HG03196 (cell line): ENCODE data around the gene S100A7A.
"Not testable (repeated sequence)": the region's sequence is repeated elsewhere in the genome, so short reads cannot be mapped to it uniquely, and the experiment has no call there.

Experiments used
- ATAC-seq: cut with Tn5 transposase; IDR thresholded peaks from one replicate; pipeline ENCODE4 v1.9.1; 2021; ENCODE audit not compliant: unreplicated experiment

Gene S100A7A

DNA sequence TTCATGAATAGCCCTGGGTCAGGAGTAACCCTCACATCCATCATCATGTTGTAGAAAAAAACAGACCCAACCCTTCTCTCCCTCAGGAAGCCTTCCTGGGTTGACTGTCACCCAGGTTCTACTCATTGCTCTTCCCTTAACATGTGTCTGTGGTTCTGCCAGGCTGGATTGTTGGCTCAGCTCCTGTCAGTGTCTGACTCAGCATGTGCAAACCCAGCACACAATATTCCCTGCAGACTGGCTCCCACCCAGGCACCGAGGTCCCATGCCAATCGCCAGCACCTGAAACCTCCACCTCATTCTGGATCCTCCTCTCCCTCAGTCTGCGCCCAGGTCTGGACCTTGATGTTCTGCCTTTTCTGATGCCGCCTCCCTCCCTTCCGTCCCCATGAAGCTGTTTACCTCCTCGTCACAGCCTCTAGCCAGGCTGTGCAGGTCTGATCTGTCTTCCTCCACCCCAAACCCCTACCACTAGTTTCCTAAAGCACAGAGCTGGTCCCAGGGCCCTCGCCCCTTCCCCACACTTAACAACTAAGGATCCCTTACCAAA lies 21.1 kb upstream of the S100A7A start:
- no peak for ATAC-seq

DNA sequence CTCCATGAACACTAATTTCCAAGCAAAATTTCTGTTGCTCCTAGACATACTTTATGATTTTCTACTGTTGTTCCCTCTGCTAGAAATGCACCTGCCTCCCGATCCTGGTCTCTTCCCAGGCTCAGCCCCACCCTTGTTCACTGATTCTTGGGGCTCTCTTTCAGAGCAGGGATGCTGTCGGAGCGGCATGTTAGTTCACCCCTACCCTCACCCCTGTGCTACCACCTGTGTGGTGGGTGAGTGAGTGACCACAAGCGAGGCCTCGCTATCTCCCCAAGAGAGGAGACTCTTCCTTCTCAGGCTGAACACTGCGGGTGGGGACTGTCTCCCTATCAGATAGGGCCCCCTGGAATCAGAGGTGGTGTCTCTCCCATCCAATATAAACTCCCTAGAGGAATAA lies 20.5 kb upstream of the S100A7A start:
- no peak for ATAC-seq

DNA sequence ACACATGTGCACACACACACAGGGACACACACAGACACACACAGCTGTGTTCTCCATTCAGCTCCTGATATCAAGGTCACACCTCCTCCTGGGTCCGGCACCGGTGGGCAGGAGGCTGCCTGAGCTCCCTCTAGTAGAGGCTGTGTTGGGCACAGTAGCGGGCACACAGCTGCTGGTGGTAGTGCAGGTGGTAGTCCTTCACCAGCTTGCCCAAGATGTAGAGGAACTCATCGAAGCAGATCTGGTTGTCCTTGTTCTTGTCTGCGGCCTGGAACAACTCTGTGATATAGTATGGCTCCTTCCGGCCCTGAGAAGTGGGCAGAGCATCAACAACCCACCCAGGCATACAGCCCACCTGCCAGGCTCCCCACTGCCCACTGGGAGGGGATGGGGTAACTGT lies 19.9 kb upstream of the S100A7A start:
- no peak for ATAC-seq

DNA sequence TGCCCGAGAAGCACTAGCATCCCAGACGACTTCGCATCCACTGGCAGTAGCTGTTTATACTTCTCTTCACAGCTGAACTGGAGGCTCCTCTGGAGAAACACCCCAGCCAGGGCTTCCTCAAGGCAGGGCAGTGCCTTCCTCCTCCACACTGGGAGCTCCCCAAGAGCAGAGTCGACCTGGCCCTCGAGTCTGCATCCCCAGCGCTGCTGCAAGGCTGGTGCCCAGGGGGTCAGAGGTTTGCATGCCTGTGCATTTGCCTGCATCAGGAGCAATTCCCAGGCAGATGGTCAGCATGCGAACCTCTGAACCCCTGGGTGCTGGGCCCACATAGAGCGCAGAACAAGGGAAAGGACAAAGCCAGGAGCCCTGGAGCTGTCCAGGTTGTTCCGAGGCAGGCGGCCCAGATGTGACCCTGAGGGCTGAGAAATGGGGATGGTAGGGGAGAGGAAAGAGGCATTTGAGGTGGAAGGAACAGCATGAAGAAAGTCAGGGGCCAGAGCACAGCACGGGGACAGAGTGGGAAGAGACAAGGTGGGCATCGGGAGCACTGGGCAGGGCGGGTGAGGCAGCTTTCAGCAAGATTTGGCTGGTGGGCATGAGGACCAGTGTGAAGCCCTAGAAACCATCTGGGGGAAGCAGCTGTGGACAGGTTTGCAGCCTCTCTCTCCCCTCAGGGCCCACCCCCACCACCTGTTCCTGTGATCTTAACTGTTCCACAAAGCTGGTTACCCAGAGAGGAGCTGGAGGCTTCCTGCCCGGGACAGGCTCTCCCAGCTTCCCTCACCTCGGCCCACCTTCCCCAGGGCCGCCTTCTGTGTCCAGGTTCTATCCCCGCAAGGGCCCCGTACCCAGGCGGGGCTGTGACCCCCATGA lies 19.0 kb upstream of the S100A7A start:
- no peak for ATAC-seq

DNA sequence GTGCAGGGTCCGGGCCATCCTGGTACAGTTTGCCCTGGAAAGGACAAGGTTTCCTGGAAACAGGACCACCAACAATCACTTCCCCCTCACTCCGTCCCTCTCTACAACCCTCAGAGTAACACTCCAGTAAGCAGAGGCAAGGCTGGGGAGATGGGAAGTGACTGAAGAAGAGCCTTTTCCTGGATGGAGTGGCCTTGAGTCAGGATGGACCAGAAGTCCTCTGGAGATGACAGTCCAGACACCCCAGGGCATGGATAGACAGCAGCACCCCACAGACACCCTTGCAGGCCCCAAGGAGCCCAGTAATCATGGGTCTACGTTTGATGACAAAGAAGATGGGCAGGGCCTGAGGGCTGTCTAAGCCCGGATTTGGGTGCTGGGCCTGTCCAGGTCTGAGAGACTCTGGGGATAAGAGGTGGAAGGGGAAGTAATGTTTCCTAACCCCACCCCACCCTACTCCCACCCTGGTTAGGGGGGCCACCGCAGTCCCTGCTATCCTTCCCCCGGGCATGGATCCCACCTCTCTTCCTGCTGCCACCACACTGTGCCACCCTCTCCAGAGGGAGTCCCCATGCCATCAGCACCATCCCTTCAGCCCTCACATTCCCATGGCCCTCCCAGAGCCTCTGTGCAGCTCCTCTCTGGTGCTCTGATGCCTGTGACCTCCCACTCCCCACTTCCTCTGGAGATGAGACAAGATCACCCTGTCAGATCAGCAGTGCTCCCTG lies 18.2 kb upstream of the S100A7A start:
- ATAC-seq, result no peak

DNA sequence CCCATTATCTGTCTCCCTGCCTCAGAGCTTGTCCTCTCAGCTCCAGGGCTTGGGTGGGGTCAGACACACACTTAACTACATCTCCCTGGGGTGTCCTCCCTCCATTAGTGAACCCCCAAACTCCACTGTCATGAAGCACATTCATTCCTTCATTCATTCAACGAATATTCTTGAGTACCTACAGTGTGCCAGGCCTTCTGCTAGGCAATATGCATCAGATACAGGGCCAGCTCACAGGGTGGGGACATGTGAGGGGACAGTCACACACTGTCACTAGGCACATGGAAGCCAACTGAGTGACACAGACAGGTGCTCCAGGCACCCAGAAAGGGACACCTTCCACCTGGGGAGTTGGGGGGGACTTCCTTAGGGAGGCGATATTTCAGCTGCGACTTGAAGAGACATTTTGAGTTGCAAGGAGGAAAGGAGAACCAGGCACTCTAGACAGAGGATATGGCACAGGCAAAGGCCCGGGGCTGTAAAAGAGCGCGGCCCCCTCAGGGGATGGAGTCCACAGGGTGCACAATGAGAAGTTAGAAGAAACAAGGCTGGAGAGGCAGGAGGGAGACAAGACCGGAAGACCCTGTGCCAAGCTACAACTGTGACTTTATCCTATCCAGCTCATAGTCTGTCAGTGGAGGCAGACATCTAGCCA lies 16.8 kb upstream of the S100A7A start:
- ATAC-seq, result no peak

DNA sequence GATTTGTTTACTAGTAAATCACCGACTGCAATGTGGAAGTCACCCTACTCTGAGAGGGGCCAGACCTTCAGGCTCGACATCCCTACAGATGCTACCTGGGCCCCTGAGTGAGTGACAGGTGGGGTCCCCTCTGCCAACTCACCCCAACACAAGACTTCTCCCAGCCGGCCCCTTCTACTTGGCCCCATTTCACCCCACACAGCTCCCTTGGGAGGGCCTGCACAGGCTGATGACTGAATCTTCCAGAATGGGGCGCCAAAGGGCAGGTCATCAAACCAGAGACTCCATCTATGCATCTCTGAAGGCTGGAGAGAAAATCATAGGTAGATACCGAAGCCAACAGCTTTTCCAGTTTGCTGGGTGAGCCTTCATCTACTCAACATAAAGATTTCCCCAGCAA lies 16.1 kb upstream of the S100A7A start:
- no peak for ATAC-seq

DNA sequence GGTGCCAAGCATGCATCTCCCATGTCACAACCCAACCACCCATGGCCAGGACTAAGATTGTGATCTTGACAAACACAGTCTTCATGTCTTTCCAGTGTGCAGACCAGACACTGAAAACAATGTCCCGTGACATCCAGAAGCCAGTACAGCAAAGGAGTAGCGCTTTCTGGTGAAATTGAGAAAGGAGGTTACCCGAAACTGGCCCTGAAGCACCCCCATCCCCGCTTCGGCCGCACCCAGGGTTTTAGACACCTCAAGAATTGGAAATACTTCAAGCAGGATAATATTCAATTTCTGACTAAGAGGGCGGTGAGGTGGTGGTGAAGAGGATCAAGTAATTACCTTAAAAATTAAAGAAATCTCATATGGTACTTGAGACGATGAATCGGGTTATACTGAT lies 14.9 kb upstream of the S100A7A start:
- no peak for ATAC-seq

DNA sequence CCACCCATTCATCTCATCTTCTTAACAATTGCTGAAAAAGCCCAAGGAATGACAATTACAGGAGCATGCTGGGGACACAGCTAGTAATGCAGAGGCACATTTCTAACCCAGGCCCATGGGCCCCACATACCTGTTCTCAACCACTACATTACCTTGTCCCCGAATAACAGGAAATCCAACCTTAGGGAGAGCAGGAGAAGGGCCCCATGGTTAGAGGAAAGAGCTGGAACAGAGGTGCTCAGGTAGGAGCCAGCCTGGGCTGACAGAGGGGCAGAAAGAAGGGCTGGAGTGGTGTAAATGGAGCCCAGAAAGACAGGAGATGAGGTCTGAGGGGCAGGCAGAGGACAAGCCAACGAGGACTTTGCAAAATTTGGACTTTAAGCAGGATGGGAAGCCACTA lies 14.1 kb upstream of the S100A7A start:
- ATAC-seq, result no peak

DNA sequence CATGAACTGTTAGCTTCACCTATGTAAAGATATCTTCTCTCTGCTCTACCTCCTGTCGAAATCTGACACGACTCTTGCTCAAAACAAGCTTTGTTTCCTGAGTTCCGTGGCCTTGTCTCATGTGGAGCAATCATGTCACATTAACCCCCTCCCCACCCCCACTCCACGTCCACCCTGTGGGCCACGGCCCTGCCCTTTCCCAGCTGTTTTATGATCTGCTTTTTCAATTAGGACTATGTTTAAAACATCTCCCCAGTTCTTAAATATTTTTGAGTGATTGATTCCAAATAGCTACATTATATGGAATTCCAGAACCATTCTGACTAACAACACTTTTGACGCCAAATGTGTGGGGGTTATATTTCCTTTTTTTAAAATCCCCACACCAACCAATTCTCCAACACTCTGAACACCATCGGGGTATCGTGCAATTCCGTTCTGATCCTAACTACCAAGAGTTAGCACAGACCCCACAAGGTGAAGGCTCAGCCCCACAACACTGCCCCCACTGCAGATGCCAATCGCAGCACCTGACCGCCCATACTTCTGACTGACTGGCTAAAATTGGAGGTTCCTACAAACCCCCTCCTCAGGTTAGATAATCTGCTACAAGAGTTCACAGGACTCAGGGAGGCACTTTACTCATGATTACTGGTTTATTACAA lies 12.8 kb upstream of the S100A7A start:
- ATAC-seq, result no peak

DNA sequence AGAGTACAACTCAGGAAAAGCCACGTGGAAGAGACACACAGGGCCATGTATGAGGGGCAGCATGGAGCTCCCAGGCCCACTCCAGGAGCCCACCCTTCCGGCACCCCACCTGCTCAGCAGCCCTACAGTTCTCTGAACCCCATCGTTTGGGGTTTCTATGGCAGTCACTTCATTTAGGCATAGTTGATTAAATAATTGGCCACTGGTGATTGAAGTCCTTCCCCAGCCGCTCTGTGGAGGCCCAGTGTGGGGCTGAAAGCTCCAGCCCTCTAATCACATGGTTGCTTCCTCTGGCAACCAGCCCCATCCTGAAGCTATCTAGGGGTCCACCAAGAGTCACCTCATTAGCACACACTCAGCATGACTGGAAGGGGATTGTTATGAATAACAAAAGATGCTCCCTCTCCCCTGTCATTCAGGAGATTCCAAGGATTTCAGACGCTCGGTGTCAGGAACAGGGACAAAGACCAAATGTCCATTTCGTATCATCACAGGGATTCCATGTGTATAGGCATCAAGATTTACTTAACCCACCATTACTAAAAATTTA lies 12.2 kb upstream of the S100A7A start:
- ATAC-seq, result no peak

DNA sequence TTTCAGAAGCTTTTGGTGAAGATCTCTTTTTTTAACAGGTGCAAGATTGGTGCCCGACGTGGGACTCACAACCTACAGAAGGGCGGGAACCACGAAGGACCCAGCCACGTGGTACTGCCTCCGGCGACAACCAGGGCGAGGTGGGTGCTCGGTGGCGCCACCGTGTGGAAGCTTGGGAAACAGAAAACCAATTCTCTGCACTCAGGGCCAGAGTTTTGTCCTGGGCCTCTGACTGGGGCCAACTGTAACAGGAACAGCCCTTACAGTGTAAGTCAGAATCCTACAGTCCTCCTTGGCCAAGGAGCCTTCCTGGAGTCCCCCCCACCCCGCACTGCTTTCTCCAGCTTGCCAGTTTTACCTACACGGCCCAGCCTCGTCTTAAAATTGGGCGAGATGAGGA lies 11.6 kb upstream of the S100A7A start:
- no peak for ATAC-seq

DNA sequence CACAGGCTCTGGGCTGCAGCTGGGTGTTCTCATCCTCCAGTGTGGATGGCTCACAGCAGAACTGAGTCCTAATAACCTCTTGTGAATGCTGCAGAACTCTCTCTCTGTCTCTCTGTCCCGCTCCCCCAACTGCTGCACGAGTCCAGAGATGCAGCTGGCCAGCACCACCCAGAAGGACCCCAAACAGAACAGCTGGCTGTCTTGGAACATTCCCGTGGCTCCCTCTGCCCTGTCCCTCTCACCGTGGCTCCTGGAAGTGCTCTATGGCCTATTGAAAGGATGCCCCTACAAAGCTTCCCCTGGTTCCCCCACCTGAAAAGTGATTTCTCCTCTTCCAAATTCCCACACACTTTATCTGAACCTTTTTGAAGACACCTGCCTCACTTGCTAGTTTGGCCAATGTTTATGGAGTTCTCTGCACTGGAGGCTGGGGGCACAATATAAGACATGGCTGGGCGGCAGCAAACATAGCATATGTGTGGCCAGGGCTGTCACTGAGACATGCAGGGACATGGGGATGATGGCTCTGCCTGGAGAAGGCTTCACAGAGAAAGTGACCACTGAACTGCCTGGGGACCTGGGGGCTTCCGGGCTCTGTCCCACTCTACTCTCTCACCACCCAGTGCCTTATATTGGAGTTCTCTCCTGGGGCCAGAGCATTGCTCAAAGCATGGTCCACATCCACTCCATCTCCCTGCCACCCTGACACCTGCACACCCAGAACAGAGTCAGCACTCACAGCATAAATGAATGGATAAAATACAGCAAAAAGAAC lies 10.3 kb upstream of the S100A7A start:
- not testable (repeated sequence) for ATAC-seq

DNA sequence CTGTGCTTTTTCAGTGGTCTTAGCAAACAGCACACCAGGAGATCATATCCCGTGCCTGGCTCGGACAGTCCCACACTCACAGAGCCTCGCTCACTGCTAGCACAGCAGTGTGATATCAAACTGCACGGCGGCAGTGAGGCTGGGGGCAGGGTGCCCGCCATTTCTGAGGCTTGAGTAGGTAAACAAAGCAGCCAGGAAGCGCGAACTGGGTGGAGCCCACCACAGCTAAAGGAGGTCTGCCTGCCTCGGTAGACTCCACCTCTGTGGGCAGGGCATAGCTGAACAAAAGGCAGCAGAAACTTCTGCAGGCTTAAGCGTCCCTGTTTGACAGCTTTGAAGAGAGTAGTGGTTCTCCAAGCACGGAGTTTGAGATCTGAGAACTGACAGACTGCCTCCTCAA lies 9.0 kb upstream of the S100A7A start:
- not testable (repeated sequence) for ATAC-seq

DNA sequence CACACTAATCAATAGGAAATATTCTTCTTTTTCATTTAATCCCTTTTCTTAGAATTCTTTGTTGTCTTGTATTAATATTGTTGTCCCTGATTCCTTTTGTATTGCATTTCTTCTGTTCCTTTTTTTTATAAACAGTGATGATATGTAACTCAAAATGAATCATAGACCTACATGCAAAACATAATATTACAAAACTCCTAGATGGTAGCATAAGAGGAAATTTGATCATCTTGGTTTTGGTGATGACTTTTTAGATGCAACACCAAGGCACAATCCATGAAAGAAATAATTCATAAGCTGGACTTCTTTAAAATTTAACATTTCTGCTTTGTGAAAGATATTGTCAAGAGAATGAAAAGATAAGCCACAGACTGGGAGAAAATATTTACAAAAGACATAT lies 2.4 kb upstream of the S100A7A start:
- not testable (repeated sequence) for ATAC-seq

DNA sequence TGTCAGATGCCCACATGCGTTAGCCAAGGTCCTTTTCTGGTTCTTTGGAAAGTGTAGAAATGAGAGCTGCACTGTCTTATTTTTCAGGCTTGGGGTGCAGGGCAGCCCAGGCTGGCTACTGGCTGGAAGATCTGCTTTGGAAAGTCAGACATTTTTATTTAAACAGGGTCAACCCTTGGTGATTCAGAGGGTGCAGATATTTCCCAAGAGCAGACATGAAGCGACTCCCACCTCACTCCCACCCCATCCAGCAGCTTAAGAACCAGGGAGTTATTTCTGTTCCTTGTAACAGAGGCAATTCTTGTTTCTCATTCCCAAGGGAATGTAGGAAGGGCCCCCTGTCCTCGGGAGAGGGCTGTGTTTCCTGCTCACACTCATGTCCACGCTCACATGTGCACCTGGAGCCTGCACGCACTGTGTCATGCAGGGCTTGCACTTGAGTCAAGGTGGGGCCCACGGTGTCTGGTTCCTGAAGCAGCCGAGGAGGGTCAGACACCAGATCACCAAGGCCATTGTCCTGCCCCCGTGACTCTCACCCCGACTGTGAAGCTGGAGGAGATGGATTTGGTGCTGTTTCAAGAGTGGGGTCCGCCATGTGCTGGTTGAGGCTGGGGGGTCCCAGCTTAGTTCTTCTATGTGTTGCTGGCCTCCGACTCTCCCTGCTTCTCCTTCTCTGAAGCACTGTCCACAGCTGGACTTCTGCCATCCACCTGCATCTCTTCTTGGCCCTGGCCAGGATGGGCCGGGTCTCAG lies 992 bp downstream of the S100A7A start:
- no peak for ATAC-seq

DNA sequence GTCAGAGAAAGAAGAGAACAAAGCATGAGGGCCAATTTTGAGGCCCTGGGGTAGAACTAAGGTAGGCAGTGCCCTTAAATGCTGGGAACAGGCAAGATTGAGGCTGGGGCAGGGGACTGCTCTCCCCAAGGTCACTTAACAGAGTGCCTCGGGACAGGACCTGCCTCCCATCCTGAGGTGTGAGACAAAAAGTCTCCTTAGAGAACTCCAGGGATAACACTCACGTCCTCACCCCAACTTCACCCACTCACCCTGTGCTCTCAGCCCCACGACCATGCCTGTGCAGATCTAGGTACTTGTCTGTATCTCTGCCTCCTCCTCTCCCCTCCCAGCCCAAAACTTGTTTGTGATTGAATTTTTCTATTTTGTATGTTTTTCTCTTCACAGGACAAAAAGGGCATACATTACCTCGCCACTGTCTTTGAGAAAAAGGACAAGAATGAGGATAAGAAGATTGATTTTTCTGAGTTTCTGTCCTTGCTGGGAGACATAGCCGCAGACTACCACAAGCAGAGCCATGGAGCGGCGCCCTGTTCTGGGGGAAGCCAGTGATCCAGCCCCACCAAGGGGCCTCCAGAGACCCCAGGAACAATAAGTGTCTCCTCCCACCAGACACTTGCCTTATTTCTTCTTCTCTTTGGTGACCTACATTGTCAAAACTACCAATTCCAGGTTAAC lies 2.6 kb downstream of the S100A7A start:
- not testable (repeated sequence) for ATAC-seq

DNA sequence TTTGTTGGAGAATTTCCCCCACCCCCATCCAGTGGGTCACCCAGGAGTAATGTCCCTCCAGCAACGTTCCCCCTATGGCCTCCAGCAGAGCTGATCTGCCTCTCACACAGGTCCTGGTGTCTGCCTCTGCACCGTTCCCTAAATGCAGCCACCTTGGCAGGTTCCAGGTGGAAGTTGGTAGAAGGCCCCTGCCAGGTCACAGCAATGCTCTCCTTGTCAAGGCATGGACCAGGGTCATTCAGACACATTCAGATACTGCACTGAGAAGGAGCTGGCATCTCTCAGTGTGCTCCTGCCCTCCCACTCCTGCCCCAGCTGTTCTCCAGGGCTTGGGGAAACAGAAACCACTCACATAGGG lies 3.1 kb downstream of the S100A7A start:
- ATAC-seq, result not testable (repeated sequence)

DNA sequence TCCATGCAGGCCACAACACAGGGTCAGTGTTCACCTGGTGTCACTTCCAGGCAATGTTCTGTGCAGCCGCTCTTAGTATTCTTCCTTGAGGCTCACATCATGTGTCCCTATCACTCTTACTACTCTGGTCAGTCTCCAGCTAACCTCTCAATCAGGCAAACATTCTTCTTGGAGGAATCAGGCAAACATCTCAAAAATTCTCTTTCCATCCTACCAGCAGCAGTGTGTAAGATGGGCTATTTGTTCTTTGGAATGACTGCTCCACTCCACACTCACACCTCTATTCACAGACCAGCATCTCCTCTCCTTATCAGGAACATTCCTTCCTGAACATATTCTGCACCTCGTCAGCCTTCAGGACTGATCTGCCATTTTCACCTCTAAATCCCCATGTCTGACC lies 4.0 kb downstream of the S100A7A start:
- no peak for ATAC-seq
